OCI-LY1 (cell line): ENCODE data around the gene KLF8.

ENCODE experiments used
- CTCF ChIP-seq: fragments of 200-600 bp; sonication (generic), shearing (Covaris generic); IDR thresholded peaks from 2 replicates; pipeline ENCODE4 v1.5.1; 2017; ENCODE audit warnings: mild to moderate bottlenecking, antibody characterized with exemption, low read length, moderate library complexity, mixed read lengths
- EZH2 ChIP-seq: fragments of 200-600 bp; sonication (generic), shearing (Covaris generic); IDR thresholded peaks from 2 replicates; pipeline ENCODE4 v1.8.0; 2017; ENCODE audit warnings: borderline replicate concordance, mixed run types, mild to moderate bottlenecking, antibody characterized with exemption, low read length, moderate library complexity, mixed read lengths

- no peak for TF ChIP-seq CTCF
- no peak for TF ChIP-seq EZH2
These were observed 77.7 kb downstream of the KLF8 start for GRCh38 chrX:56309881-56310280.
